HepG2 (cell line): Measurements from ENCODE around the gene PLSCR5. TPM values are rescaled to one million over a fixed set of nuclear protein-coding genes. Genes with fewer than 3 reads are reported as not detected.
A peak's percentile ranks its signal among the peaks of the same experiment; 100 is the strongest.

Experiments used
- HIC2 ChIP-seq: sonication (generic); formaldehyde crosslinking; IDR thresholded peaks from 2 replicates; pipeline ENCODE4 v1.9.0; 2022; ENCODE audit warnings: low read depth, missing genetic modification reagents
- HNRNPK ChIP-seq: fragments of 200-400 bp; formaldehyde crosslinking; IDR thresholded peaks from 2 replicates; pipeline ENCODE4 v1.6.1; 2018; ENCODE audit warnings: low read length, low read depth, moderate library complexity, mild to moderate bottlenecking; ENCODE audit not compliant: poor library complexity, severe bottlenecking
- MAFK ChIP-seq, 2 experiments: IDR thresholded peaks in 1 of 2; conservative IDR thresholded peaks in 1 of 2; 2 replicates each; pipeline ENCODE4 v1.6.1; 2011; ENCODE audit warnings: improper control_type of control experiment in 2 of 2, low read length in 2 of 2
- MED1 ChIP-seq: sonication (generic); formaldehyde crosslinking; IDR thresholded peaks from 2 replicates; pipeline ENCODE4 v1.4.0; 2020; ENCODE audit warnings: missing genetic modification reagents
- THYN1 ChIP-seq: sonication (generic); formaldehyde crosslinking; IDR thresholded peaks from 2 replicates; pipeline ENCODE4 v1.8.1; 2023; ENCODE audit warnings: low read depth, mild to moderate bottlenecking, moderate library complexity, missing genetic modification reagents, borderline replicate concordance
- XRCC5 ChIP-seq: fragments of 200-400 bp; formaldehyde crosslinking; optimal IDR thresholded peaks from 2 replicates; pipeline ENCODE3; 2017; ENCODE audit warnings: mild to moderate bottlenecking, low read length
- ZBTB8A ChIP-seq: sonication (generic); formaldehyde crosslinking; IDR thresholded peaks from 2 replicates; pipeline ENCODE4 v1.4.0; 2020; ENCODE audit warnings: mild to moderate bottlenecking, low read depth, missing genetic modification reagents, borderline replicate concordance
- ZNF512B ChIP-seq: sonication (generic); formaldehyde crosslinking; IDR thresholded peaks from 2 replicates; pipeline ENCODE4 v1.5.1; 2020; ENCODE audit warnings: missing genetic modification reagents, mild to moderate bottlenecking, borderline replicate concordance
- ZNF644 ChIP-seq: IDR thresholded peaks from 2 replicates; pipeline ENCODE4 v1.6.1; 2016; ENCODE audit warnings: low read depth
- polyA plus RNA-seq, 8 experiments: library from polyadenylated mRNA; depleted of rRNA in 3 of 8; stranded (reverse) in 7 of 8; unstranded in 1 of 8; fragments of >200 nt; fragmentation: Illumina TruSeq in 4 of 8; extraction: Trizol in 4 of 8; gene quantifications; 2 replicates each; pipeline versions ENCODE4 v1.2.1 to v1.2.3, GENCODE V29; 2011 to 2016; ENCODE audit warnings: low read depth in 4 of 8, missing spikeins in 1 of 8, mixed read lengths in 1 of 8; ENCODE audit not compliant: insufficient read depth in 1 of 8
- total RNA-seq, 5 experiments: library from RNA; depleted of rRNA; stranded (reverse); fragments of >200 nt; fragmentation: Illumina TruSeq; extraction: Trizol; gene quantifications; 2 replicates each; pipeline ENCODE4 v1.2.3, GENCODE V29; 2016; ENCODE audit warnings: low read depth in 1 of 5

PLSCR5 gene
- total and polyA plus RNA-seq, 2 of the 13 experiments (the other 11 are each of a cell fraction or from before 2014, with no cell fraction given): 0.50 TPM; not detected in 1

GRCh38 chr3:146626403-146627122 lies 21.4 kb upstream of the PLSCR5 start (continued):
- TF ChIP-seq HIC2 (CRISPR knock-in tag): no peak
- TF ChIP-seq MED1: peak; percentile 96
- no peak for TF ChIP-seq THYN1 (CRISPR knock-in tag)
- no peak for TF ChIP-seq HNRNPK
- TF ChIP-seq XRCC5: no peak
- no peak for TF ChIP-seq ZBTB8A (CRISPR knock-in tag)
- peak; percentile 25 to 55; a peak in 3 of 4 replicates for TF ChIP-seq MAFK (conservative IDR thresholded peaks at IDR 0.05 in 1 of 2, IDR thresholded peaks at IDR 0.05 in 1 of 2; ENCODE audit: low read length in 2 of 2)
- TF ChIP-seq ZNF644: peak; percentile 74
- 0 out of 2 replicates have a peak, but pooled peaks have one; percentile 75 for TF ChIP-seq ZNF512B (CRISPR knock-in tag)
- TF ChIP-seq, all 625 proteins: peak for 189
